Thyroid gland (tissue), 4 donors: Measurements from ENCODE around the gene SPATA2. TPM values are rescaled to one million over a fixed set of nuclear protein-coding genes. Genes with fewer than 3 reads are reported as not detected.

Experiments
- DNase-seq, 2 donors: peaks; one replicate each; pipeline ENCODE4 v3.0.0-alpha.2; 2019
- H3K27ac ChIP-seq, 3 donors: fragments of 200-600 bp; sonication (generic); 1 replicate in 2 of 3; 2 replicates in 1 of 3; pipeline ENCODE4 v1.5.1; 2016 to 2019; ENCODE audit warnings: mild to moderate bottlenecking in 1 of 3, moderate library complexity in 1 of 3
- H3K27me3 ChIP-seq: fragments of 200-600 bp; sonication (generic); one replicate; pipeline ENCODE4 v1.5.1; 2019
- H3K36me3 ChIP-seq, 2 donors: fragments of 200-600 bp; sonication (generic); one replicate each; pipeline ENCODE4 v1.5.1; 2016 to 2019
- H3K4me1 ChIP-seq, 2 donors: fragments of 200-600 bp; sonication (generic); one replicate each; pipeline ENCODE4 v1.5.1; 2017 to 2019
- H3K4me3 ChIP-seq, 3 donors: fragments of 200-600 bp; sonication (generic); replicated peaks in 1 of 3; 1 replicate in 2 of 3; 2 replicates in 1 of 3; pipeline ENCODE4 v1.5.1; 2016; ENCODE audit warnings: mild to moderate bottlenecking in 1 of 3
- H3K9me3 ChIP-seq: fragments of 200-600 bp; sonication (generic); one replicate; pipeline ENCODE4 v1.5.1; 2017
- POLR2A ChIP-seq, 2 donors: fragments of 450-650 bp; IDR thresholded peaks; one replicate each; pipeline ENCODE4 v1.6.1; 2017; ENCODE audit warnings: antibody characterized with exemption in 2 of 2, mild to moderate bottlenecking in 2 of 2, moderate library complexity in 1 of 2
- WGBS, 2 donors: methylation state at CpG; one replicate each; pipeline ENCODE4 v1.1.5; 2017; 5-methylcytosine and 5-hydroxymethylcytosine counted together
- intact Hi-C: fragments of 100-400 bp; cut with DNase I; formaldehyde crosslinking; loops from one replicate; pipeline ENCODE4 v1.15.1; 2023
- total RNA-seq, 4 donors: library from RNA; depleted of rRNA; stranded (reverse); fragments of >200 nt; gene quantifications; one replicate each; pipeline ENCODE4 v1.2.3, GENCODE V29; 2016
- TF ChIP-seq, protein P1 (sequence below), 6 experiments: fragments of 200-600 bp in 3 of 6; fragments of 450-650 bp in 3 of 6; sonication (generic) in 3 of 6; IDR thresholded peaks; one replicate each; pipeline ENCODE4 v1.5.1; 2016 to 2019; ENCODE audit warnings: antibody characterized with exemption in 6 of 6, mild to moderate bottlenecking in 2 of 6, inconsistent platforms in 1 of 6, moderate library complexity in 1 of 6

The SPATA2 gene
- total RNA-seq, 4 donors from 2014 or later = 5.0 to 14.2 (median 12.7) TPM

DNA sequence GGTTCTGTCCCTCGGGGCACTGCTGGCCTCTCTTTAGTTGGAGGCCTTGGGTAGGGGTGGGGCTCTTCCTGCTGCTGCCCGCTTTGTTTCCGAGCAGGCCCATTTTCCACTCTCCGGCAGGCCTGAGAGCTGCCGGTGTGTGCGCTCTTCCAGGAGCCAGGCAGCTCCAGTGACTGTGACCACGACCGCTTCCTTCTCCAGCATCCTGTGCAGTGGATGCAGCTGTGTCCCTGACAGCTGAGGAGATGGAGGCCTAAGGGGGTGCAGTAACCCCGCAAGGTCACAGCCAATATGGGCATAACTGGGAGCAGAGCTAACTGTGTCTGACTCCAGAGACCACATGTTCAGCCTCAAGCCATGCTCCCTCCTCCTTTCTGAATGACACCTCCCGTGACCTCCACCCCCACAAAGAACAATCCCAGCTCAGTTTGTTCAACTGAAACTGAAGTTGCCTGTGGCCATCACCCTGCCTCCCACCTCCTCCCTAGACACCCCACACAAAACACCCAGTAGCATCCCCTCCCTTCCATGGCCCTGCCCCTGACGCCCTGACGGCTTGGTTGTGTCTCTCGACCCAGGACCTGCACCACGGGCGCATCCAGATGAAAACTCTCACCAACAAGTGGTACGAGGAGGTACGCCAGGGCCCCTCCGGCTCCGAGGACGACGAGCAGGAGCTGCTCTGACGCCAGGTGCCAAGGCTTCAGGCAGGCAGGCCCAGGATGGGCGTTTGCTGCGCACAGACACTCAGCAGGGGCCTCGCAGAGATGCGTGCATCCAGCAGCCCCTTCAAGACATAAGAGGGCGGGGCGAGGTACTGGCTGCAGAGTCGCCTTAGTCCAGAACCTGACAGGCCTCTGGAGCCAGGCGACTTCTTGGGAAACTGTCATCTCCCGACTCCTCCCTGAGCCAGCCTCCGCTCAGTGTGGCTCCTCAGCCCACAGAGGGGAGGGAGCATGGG, 27.8 kb downstream of the SPATA2 start:
- no peak for DNase-seq
- Histone ChIP-seq H3K9me3 (no peaks in the 10 kb centered on the region), H3K4me3 (no peak overlapping the region), H3K36me3 (peaks cover 0 to 11% of the 10 kb centered on the region in 2 donors), H3K4me1 (peaks cover 33 to 45% of the 10 kb centered on the region in 2 donors), H3K27ac (peak overlapping the region in 2 of 3 donors; percentile 52 to 90), H3K27me3 (no peaks in the 10 kb centered on the region)
- WGBS, 2 donors = 91 to 94% methylated on average over 25 to 29 of the region's 32 CpGs
- intact Hi-C loops = no loop called here
- TF ChIP-seq, protein P1, sequence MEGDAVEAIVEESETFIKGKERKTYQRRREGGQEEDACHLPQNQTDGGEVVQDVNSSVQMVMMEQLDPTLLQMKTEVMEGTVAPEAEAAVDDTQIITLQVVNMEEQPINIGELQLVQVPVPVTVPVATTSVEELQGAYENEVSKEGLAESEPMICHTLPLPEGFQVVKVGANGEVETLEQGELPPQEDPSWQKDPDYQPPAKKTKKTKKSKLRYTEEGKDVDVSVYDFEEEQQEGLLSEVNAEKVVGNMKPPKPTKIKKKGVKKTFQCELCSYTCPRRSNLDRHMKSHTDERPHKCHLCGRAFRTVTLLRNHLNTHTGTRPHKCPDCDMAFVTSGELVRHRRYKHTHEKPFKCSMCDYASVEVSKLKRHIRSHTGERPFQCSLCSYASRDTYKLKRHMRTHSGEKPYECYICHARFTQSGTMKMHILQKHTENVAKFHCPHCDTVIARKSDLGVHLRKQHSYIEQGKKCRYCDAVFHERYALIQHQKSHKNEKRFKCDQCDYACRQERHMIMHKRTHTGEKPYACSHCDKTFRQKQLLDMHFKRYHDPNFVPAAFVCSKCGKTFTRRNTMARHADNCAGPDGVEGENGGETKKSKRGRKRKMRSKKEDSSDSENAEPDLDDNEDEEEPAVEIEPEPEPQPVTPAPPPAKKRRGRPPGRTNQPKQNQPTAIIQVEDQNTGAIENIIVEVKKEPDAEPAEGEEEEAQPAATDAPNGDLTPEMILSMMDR (IDR thresholded peaks at IDR 0.05) = no peak
- no peak for TF ChIP-seq POLR2A (IDR thresholded peaks at IDR 0.05)

DNA sequence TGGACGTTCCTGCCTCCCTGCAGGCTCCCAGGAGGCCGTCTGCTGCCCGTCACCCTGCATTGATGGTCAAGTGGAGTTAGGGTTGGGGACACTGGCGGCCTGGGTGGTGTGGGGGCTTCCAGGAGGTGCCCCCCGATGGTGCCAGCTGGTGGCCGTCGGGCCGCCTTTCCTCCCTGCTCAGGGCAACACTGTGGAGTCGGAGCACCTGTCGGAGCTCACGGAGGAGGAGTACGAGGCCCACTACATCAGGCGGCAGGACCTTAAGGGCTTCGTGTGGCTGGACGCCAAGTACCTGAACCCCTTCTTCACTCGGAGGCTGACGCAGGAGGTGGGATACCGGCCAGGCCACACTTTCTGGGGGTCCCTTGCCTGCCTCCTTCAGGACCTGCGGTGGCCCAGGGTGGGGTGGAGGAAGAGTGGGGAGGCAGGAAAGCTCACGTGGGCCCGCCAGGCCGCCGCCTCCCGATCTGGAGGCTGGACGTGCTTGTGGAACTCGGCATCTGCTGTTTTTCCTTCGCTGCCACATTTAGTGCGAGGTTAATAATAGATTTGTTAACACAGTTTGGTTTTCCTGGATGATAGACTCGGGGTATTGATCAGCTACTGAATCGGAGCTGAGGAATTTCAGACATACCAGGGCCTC, 28.6 kb downstream of the SPATA2 start:
- no peaks in the 10 kb centered on the region for H3K9me3 ChIP-seq
- peak overlapping the region in 2 of 3 donors; percentile 52 to 90 for H3K27ac ChIP-seq
- peaks cover 0 to 11% of the 10 kb centered on the region in 2 donors for H3K36me3 ChIP-seq
- H3K4me3 ChIP-seq = no peak overlapping the region
- peaks cover 41 to 52% of the 10 kb centered on the region in 2 donors for H3K4me1 ChIP-seq
- TF ChIP-seq, protein P1 (IDR thresholded peaks at IDR 0.05) = no peak
- TF ChIP-seq POLR2A (IDR thresholded peaks at IDR 0.05) = no peak
- WGBS, 2 donors = 78 to 81% methylated on average over 18 to 28 of the region's 30 CpGs
- no peak for DNase-seq
- intact Hi-C loops = no loop called here
- H3K27me3 ChIP-seq = no peaks in the 10 kb centered on the region

DNA sequence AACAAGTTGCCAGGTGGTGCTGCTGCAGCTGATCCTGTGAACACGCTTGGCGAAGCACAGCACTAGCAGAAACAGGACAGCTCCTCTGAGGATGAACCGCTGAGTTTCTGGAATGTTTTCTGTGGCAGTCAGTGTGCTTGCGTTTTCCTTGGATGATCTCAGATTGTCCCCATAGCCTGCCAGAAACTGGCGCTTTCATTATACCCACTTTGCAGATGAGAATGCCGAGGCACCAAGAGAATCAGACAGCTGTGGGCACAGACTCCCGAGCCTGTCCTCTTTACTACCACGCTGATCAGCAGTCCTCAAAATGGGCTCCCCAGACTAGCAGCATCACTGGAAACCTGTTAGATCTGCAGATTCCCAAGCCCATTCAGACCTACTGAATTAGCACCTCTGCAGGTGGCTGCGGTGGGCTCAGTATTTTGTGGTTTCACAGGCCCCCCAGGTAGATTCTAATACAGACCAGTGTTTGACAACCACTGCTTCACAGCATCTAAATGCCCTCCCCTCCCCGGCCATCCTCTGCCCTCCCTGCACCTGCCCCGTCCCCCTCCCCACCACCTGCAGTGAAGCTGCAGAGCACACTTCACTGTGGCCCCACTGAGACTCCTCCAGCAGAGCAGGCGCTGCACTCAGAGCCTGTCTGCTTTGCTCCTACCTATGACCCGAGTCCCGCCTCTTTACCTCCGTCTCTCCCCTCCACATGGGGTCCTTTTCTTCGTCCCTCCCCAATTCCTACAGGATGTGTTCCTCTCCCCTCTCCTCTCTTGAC, 29.6 kb downstream of the SPATA2 start:
- 92 to 94% methylated on average over 16 of the region's 16 CpGs for WGBS, 2 donors
- H3K36me3 ChIP-seq = peaks cover 5 to 11% of the 10 kb centered on the region in 2 donors
- H3K27me3 ChIP-seq = no peaks in the 10 kb centered on the region
- no peak for DNase-seq
- no peak overlapping the region for H3K4me3 ChIP-seq
- intact Hi-C loops = no loop called here
- H3K9me3 ChIP-seq = no peaks in the 10 kb centered on the region
- H3K4me1 ChIP-seq = peaks cover 33 to 44% of the 10 kb centered on the region in 2 donors
- no peak for TF ChIP-seq POLR2A (IDR thresholded peaks at IDR 0.05)
- TF ChIP-seq, protein P1 (IDR thresholded peaks at IDR 0.05) = no peak
- H3K27ac ChIP-seq = peak overlapping the region in 1 of 3 donors; percentile 90

DNA sequence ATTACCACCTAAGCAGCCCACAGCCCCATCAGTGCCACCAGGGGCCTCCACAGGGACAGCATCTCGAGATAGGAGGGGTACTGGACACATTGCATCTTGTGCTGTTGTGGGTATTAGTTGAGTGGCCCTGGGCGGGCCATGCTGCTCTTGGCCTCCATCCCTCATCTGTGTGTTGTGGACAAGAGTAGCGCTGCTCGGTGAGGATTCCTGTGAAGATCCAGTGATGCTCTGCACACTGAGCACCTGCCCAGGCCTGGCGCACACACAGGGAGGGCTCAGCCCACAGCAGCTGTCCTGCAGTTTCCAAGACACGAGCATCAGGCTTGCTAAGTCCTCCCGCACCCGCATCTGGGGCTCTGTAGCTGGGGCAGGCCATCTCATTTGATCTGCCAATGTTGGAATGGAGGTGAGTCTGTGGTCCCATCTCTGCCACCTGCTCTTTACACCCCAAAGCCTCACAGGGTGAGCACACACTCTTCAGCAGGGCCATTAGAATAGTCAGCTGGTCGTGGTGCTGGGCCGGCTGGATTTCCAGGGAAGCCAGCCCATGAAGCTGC, 32.0 kb downstream of the SPATA2 start:
- peaks cover 16 to 21% of the 10 kb centered on the region in 2 donors for H3K4me1 ChIP-seq
- H3K27me3 ChIP-seq = no peaks in the 10 kb centered on the region
- intact Hi-C loops = no loop called here
- peaks cover 11 to 16% of the 10 kb centered on the region in 2 donors for H3K36me3 ChIP-seq
- H3K9me3 ChIP-seq = no peaks in the 10 kb centered on the region
- H3K27ac ChIP-seq = peak overlapping the region; percentile 49 to 92 (median 69)
- TF ChIP-seq, protein P1 (IDR thresholded peaks at IDR 0.05) = no peak
- 92 to 100% methylated on average over 3 to 9 of the region's 10 CpGs for WGBS, 2 donors
- H3K4me3 ChIP-seq = no peak overlapping the region
- no peak for DNase-seq
